Head of caudate nucleus (tissue), 42 donors: ENCODE measurements around the gene TRAPPC14.

ENCODE experiments used
- DNase-seq, 42 donors: peaks; one replicate each; pipeline versions ENCODE4 v3.0.0 to v3.0.0-alpha.2; 2020 to 2021; ENCODE audit warnings: mixed read lengths in 7 of 42
- intact Hi-C: fragments of 100-400 bp; cut with DNase I; formaldehyde crosslinking; loops from one replicate; pipeline ENCODE4 v1.15.0; 2022

Gene TRAPPC14

GRCh38 chr7:100111914-100112313 is 46.6 kb downstream of the TRAPPC14 start:
- DNase-seq = no peak
- intact Hi-C loops = no loop called here

GRCh38 chr7:100111156-100111555 is 47.4 kb downstream of the TRAPPC14 start:
- DNase-seq = no peak
- intact Hi-C loops = no loop called here

GRCh38 chr7:100109521-100110163 is 48.9 kb downstream of the TRAPPC14 start:
- no peak for DNase-seq
- intact Hi-C loops = no loop called here

GRCh38 chr7:100107890-100108289 is 50.6 kb downstream of the TRAPPC14 start:
- intact Hi-C loops = no loop called here
- no peak for DNase-seq

- peak in 1 of 42 donors; percentile 47 for DNase-seq
- intact Hi-C loops = no loop called here
Observed at GRCh38 chr7:100107125-100107737, 51.3 kb downstream of the TRAPPC14 start.

- intact Hi-C loops = no loop called here
- no peak for DNase-seq
Observed at GRCh38 chr7:100106633-100107032, 51.9 kb downstream of the TRAPPC14 start.

- DNase-seq = no peak
- intact Hi-C loops = no loop called here
Observed at GRCh38 chr7:100105534-100105933, 53.0 kb downstream of the TRAPPC14 start.
